ENCODE measurements around the gene EHMT2. TPM values are rescaled to one million over a fixed set of nuclear protein-coding genes. Genes with fewer than 3 reads are reported as not detected.
"Not testable (repeated sequence)": the region's sequence is repeated elsewhere in the genome, so short reads cannot be mapped to it uniquely, and the experiment has no call there.

The EHMT2 gene
- total RNA-seq, 1 donor from 2014 or later, result 76.3 TPM

DNA sequence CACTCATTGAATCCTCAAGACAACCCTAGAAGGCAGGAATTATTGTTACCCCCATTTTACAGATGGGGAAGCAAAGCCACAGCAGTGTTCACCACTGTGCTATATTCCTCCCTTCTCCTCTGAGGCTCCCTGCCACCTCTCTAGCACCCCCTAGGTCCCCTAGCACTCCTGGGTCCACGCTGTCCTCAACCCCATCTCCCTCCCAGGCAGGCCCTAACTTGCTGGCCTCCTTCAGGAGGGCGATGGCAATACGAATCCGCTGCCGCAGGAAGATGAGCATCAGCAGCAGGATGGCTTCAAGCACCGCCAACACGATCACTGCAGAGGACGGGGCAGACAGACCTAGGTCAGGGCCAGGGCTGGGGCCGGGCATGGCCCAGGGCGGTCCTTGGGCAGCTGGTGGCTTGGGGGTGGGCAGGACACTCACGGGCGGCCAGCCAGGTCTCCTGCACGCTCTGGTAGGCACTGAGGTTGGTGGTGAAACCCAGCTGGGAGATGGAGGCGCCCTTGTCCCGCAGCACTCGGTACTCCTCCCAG is 27.0 kb downstream of the EHMT2 start:
- Mint-ChIP-seq H3K4me3 (ENCODE audit: low read depth) (no peak overlapping the region), H3K4me1 (ENCODE audit: low read depth) (peaks cover 2% of the 10 kb centered on the region), H3K27me3 (ENCODE audit: low read depth) (peaks cover 2% of the 10 kb centered on the region), H3K27ac (no peak overlapping the region), H3K36me3 (ENCODE audit: low read depth) (no peaks in the 10 kb centered on the region), H3K9me3 (no peaks in the 10 kb centered on the region)
- intact Hi-C loops (cut with micrococcal nuclease), result no loop called here
- DNase-seq (ENCODE audit: low spot score), result no peak

DNA sequence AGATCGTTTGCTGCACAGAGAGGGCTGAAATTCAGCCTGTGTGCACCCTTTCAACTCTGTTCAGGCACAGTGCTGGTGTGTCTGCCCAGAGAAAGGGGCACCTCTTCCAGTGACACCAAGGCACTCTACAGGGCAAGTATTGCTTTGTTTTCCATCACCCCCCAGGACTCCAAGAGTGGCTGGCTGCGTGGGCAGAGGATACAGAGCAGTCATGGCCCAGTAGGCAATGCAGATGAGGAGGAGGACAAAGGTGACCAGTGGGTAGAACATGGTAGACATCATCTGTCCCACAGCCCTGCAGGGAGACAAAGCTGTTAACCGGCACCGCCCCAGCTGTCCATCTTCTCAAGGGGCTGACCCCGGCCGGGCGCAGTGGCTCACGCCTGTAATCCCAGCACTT is 28.2 kb downstream of the EHMT2 start:
- H3K27ac Mint-ChIP-seq, result no peak overlapping the region
- intact Hi-C loops (cut with micrococcal nuclease), result no loop called here

DNA sequence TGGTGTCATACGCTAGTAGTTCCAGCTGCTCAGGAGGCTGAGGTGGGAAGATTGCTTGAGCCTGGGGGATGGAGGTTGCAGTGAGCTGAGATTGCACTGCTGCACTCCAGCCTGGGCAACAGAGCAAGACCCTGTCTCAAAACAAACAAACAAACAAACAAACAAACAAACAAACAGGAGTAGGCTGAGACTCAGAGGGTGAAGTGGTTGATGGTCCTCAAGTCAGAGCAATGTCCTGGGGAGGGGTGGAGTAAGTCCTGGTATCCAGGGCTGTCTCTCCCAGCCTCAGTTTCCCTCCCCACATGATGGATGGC is 28.9 kb downstream of the EHMT2 start:
- H3K27ac Mint-ChIP-seq; H3K27me3 Mint-ChIP-seq (ENCODE audit: low read depth); H3K4me1 Mint-ChIP-seq (ENCODE audit: low read depth); H3K9me3 Mint-ChIP-seq; DNase-seq (ENCODE audit: low spot score); H3K4me3 Mint-ChIP-seq (ENCODE audit: low read depth); intact Hi-C loops (cut with micrococcal nuclease); H3K36me3 Mint-ChIP-seq (ENCODE audit: low read depth): not testable (repeated sequence)

More for the DNA sequence above, 28.2 kb downstream of the EHMT2 start:
- H3K4me3 Mint-ChIP-seq (ENCODE audit: low read depth), result no peak overlapping the region
- H3K36me3 Mint-ChIP-seq (ENCODE audit: low read depth), result no peaks in the 10 kb centered on the region
- peaks cover 5% of the 10 kb centered on the region for H3K4me1 Mint-ChIP-seq (ENCODE audit: low read depth)
- DNase-seq (ENCODE audit: low spot score), result no peak
- H3K27me3 Mint-ChIP-seq (ENCODE audit: low read depth), result peaks cover 2% of the 10 kb centered on the region
- no peaks in the 10 kb centered on the region for H3K9me3 Mint-ChIP-seq

DNA sequence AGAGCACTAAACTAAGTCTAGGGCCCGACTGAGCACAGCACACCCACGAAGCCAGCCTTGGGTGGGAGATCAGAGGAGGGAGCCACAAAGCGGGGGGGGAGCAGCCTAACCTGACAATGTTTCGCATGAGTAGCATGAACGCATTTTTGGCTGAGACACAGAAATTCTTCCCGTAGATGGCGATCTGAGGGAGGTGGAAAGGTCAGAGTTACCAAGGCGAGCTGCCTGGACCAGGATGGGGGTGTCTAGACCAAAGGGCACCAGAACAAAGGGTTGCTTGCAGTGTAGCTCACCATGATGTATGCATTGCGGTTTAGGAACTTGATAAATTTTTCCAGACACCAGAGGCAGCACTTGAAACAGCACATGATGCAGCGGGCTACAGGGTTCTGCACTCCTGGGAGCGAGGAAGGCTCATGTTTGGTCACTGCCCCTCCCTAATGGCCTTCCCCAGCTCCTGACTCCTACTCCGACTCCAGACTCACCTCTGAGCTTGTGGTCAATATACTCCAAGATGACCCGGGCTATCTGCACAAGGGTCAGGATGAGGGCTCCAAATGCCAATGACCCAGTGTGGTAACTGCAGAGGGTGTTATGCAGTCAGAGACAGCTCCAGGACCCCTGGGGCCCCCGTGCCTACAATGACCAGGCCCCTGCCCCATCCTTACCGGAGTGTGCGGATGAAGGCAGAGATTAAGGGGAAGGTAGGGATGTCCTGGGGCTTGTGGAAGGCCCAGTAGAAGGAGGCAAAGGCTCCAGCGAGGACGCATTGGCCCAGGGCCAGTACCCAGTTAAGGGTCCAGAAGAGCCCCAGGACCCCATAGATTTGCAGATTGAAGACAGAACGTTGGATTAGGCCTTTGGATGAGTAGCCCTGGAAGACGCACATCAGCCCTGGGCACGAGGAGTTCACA is 32.0 kb downstream of the EHMT2 start:
- intact Hi-C loops (cut with micrococcal nuclease), result no loop called here
- no peak for DNase-seq (ENCODE audit: low spot score)
- no peaks in the 10 kb centered on the region for H3K36me3 Mint-ChIP-seq (ENCODE audit: low read depth)
- peak overlapping the region; percentile 38 for H3K4me3 Mint-ChIP-seq (ENCODE audit: low read depth)
- H3K9me3 Mint-ChIP-seq, result no peaks in the 10 kb centered on the region
- H3K4me1 Mint-ChIP-seq (ENCODE audit: low read depth), result peaks cover 13% of the 10 kb centered on the region
- no peaks in the 10 kb centered on the region for H3K27me3 Mint-ChIP-seq (ENCODE audit: low read depth)
- no peak overlapping the region for H3K27ac Mint-ChIP-seq

DNA sequence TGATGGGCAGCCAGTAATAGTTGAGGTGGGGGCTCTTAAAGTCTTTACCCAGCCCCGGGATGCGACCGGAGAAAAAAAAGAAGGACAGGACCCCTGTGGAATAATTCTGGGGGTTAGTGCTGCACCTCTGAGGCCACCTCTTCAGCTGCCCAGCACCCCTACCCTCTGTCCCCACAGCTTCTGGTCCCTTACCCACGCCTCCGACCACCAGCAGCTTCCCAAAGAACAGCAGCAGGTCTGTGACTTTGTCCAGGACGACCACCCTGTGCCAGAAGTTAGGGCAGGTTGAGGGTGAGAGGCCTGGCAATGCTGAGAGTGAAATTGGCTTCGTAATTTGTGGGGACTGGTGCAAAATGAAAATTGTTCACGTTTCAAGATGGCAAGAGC is 32.7 kb downstream of the EHMT2 start:
- DNase-seq (ENCODE audit: low spot score), result no peak
- H3K9me3 Mint-ChIP-seq, result no peaks in the 10 kb centered on the region
- H3K27ac Mint-ChIP-seq, result no peak overlapping the region
- peaks cover 4% of the 10 kb centered on the region for H3K36me3 Mint-ChIP-seq (ENCODE audit: low read depth)
- peak overlapping the region; percentile 38 for H3K4me3 Mint-ChIP-seq (ENCODE audit: low read depth)
- intact Hi-C loops (cut with micrococcal nuclease), result loop anchor here (5.0 kb wide), 1 partner anchor 43 kb away; no protein-coding TSS in a partner anchor
- no peaks in the 10 kb centered on the region for H3K27me3 Mint-ChIP-seq (ENCODE audit: low read depth)
- peaks cover 13% of the 10 kb centered on the region for H3K4me1 Mint-ChIP-seq (ENCODE audit: low read depth)

DNA sequence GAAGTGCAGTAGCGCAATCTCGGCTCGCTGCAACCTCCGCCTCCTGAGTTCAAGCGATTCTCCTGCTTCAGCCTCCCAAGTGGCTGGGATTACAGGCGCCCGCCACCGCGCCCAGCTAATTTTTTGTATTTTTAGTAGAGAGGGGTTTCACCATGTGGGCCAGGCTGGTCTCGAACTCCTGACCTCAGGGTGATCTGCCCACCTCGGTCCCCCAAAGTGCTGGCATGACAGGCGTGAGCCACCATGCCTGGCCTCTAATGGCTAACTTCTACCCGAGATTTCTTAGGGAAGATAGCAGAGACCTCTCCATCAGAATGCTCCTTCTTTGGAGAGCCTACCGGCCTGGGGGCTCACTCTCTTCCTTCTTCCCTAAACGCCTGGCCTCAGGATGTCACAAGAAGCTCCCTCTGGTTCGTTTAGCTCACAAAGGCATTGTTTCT is 33.4 kb downstream of the EHMT2 start:
- Mint-ChIP-seq H3K4me3 (ENCODE audit: low read depth) (peak overlapping the region; percentile 97), H3K4me1 (ENCODE audit: low read depth) (peaks cover 13% of the 10 kb centered on the region), H3K27ac (peak overlapping the region; percentile 93)
- H3K27me3 Mint-ChIP-seq (ENCODE audit: low read depth); H3K9me3 Mint-ChIP-seq; DNase-seq (ENCODE audit: low spot score); H3K36me3 Mint-ChIP-seq (ENCODE audit: low read depth): not testable (repeated sequence)
- intact Hi-C loops (cut with micrococcal nuclease), result loop anchor here (5.0 kb wide), 1 partner anchor 42 kb away; no protein-coding TSS in a partner anchor

DNA sequence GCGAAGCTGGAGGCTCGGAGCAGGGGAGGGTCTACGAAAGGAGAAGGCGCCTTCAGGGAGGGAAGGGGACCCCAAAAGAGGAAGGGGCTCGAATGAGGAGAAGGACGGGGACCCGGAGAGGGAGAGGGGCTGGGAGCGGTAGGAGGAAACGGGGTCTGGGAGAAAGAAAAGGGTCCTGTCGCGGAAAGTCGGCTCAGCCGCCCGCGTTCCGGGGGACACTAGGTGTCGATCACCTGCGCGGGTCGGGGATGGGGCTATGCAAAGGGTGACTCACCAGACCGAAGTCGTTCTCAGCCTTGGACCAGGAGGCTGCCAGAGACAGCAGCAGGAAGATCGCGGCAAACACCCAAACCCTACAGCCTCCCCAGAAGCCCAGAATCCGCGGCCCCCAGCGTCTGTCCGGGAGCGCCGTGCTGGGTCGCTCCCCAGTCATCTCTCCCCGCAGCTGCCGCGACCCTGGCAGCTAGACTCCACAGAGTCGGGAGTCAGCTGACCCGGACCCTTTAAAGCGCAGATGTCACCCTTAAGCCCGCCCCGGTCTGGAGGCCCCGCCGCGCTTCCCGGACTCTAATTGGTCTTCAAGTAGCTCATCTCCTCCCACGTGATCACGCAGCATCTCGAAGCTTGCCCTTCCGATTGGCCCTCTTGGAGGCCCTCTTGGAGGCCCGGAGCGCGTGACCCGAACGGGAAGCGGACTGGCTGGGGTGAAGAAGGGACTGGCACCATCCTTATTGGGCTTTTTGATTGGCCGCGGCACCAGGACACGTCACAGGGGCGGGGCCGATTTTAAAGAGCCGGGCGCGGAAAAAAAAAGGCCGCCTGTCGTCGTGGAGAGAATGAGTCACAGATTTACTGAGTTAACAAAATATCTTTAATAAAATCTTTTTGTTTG is 34.9 kb downstream of the EHMT2 start, which contains the start of gene NEU1:
Gene NEU1, minus strand, starts transcription at position 478 of the 892 bp plus-strand sequence. Its CDS starts 45 bp downstream, at position 433.
- peak; percentile 100 for DNase-seq (ENCODE audit: low spot score)
- Mint-ChIP-seq H3K9me3 (no peaks in the 10 kb centered on the region), H3K4me3 (ENCODE audit: low read depth) (peak within 1 kb of the TSS; percentile 97), H3K4me1 (ENCODE audit: low read depth) (peaks cover 13% of the 10 kb centered on the region), H3K27ac (peak within 1 kb of the TSS; percentile 93), H3K27me3 (ENCODE audit: low read depth) (no peaks in the 10 kb centered on the region), H3K36me3 (ENCODE audit: low read depth) (peaks cover 13% of the 10 kb centered on the region)
- intact Hi-C loops (cut with micrococcal nuclease), result loop anchor here (1.0 to 5.0 kb wide), 5 partner anchors 28 to 242 kb away; partner anchors contain the start of genes EHMT2 and PRRC2A

DNA sequence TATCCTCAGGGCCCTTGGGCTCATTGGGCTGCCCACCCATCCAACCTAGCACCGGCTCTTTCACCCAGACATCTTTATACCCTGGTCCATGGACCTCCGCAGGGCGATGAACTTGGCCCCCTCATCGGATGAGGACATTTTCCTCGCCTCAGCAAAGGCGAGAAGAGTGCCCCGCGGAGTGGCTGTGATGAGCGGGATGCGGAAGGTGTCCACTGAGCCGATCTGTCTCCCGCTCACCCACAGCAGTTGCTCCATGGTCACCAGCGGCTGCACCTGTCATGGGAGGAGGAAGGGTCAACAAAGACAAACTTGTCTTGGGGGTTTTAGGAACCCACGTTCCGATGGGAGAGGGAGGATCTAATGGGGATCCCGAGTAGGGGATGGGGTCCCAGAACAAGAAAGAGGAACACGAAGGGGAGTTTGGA is 35.6 kb downstream of the EHMT2 start:
- H3K4me1 Mint-ChIP-seq (ENCODE audit: low read depth), result peaks cover 13% of the 10 kb centered on the region
- H3K4me3 Mint-ChIP-seq (ENCODE audit: low read depth), result peak overlapping the region; percentile 97
- peaks cover 13% of the 10 kb centered on the region for H3K36me3 Mint-ChIP-seq (ENCODE audit: low read depth)
- peak overlapping the region; percentile 93 for H3K27ac Mint-ChIP-seq
- H3K27me3 Mint-ChIP-seq (ENCODE audit: low read depth), result no peaks in the 10 kb centered on the region
- DNase-seq (ENCODE audit: low spot score), result no peak
- H3K9me3 Mint-ChIP-seq, result no peaks in the 10 kb centered on the region
- intact Hi-C loops (cut with micrococcal nuclease), result loop anchor here (2.0 to 5.0 kb wide), 2 partner anchors 35 to 40 kb away; partner anchors contain the start of gene EHMT2

DNA sequence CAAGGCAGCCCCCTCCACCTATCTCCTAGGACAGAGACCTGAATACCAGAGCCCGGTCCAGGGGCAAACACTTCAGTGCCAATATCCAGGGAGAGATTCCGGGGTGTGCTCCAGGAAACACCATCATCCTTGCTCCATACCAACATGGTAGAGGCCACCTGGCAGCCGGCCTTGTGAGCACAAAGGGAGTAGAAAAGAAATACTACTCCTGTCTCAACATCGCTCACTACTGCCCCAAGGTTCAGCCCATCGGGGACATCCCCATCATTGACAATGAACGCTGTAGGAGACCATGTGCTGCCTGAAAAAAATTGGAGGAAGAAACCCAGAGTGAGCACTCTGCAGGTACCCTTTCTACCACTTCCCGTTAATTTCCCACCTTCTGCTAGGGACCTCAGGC is 36.3 kb downstream of the EHMT2 start:
- H3K4me3 Mint-ChIP-seq (ENCODE audit: low read depth), result peak overlapping the region; percentile 97
- intact Hi-C loops (cut with micrococcal nuclease), result loop anchor here (5.0 kb wide), 1 partner anchor 39 kb away; no protein-coding TSS in a partner anchor
- no peak for DNase-seq (ENCODE audit: low spot score)
- H3K9me3 Mint-ChIP-seq, result no peaks in the 10 kb centered on the region
- H3K27me3 Mint-ChIP-seq (ENCODE audit: low read depth), result no peaks in the 10 kb centered on the region
- H3K36me3 Mint-ChIP-seq (ENCODE audit: low read depth), result peaks cover 13% of the 10 kb centered on the region
- H3K27ac Mint-ChIP-seq, result no peak overlapping the region
- peaks cover 13% of the 10 kb centered on the region for H3K4me1 Mint-ChIP-seq (ENCODE audit: low read depth)

DNA sequence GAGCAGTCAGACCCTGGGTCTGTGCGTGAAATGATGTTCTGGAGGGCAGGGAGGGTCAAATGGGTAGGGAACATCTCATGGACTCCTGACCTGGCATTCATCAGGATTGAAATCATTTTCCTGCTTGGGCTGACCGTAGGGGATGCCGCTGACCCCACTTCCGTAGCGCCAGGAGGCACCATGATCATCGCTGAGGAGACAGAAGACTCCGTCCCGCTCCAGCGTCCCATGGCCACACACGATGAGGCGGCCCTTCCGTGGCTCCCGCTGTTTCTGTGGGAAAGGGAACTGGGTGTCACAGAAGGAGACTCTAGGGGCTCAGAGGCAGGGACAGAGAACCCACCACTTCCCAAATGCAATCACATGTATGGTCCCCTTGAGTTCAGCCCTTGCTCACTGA is 37.1 kb downstream of the EHMT2 start:
- Mint-ChIP-seq H3K4me1 (ENCODE audit: low read depth) (peaks cover 13% of the 10 kb centered on the region), H3K36me3 (ENCODE audit: low read depth) (peaks cover 13% of the 10 kb centered on the region), H3K4me3 (ENCODE audit: low read depth) (no peak overlapping the region), H3K27me3 (ENCODE audit: low read depth) (no peaks in the 10 kb centered on the region), H3K27ac (no peak overlapping the region), H3K9me3 (no peaks in the 10 kb centered on the region)
- intact Hi-C loops (cut with micrococcal nuclease), result loop anchor here (5.0 kb wide), 1 partner anchor 38 kb away; no protein-coding TSS in a partner anchor
- no peak for DNase-seq (ENCODE audit: low spot score)

DNA sequence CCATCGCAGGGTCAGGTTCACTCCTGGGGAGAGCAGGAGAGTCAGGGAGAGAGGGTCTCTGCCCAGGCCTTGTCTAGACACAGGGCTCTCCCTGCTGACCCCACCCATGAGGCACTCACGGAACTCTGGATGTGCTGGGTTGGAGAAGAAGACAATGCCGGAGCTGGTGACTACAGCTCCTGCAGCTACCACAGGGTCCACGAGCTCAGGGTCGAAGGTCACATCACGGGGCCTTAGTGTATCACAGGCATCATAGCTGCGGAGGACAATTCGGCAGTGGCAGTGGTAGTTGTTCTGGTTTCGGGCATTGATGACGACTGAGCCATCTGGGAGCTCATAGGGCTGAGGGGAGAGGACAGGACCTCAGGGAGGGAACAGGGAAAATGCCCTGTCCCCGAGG is 37.6 kb downstream of the EHMT2 start:
- no peaks in the 10 kb centered on the region for H3K27me3 Mint-ChIP-seq (ENCODE audit: low read depth)
- peaks cover 11% of the 10 kb centered on the region for H3K4me1 Mint-ChIP-seq (ENCODE audit: low read depth)
- H3K4me3 Mint-ChIP-seq (ENCODE audit: low read depth), result peak overlapping the region; percentile 6
- DNase-seq (ENCODE audit: low spot score), result no peak
- H3K9me3 Mint-ChIP-seq, result no peaks in the 10 kb centered on the region
- no peak overlapping the region for H3K27ac Mint-ChIP-seq
- intact Hi-C loops (cut with micrococcal nuclease), result loop anchor here (5.0 kb wide), 1 partner anchor 38 kb away; no protein-coding TSS in a partner anchor
- H3K36me3 Mint-ChIP-seq (ENCODE audit: low read depth), result peaks cover 13% of the 10 kb centered on the region

DNA sequence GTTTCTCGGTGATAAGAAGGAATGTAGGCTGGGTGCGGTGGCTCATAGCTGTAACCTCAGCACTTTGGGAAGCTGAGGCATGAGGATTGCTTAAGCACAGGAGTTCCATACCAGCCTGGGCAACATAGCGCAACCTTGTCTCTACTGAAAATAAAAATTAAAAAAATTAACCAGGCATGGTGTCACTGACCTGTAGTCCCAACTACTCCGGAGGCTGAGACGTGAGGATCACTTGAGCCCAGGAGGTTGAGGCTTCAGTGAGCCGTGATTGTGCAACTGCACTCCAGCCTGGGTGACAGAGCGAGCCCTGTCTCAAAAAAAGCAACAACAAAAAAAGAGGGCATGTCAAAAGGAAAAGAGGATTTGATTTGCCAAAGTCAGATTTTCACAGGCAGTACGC is 38.8 kb downstream of the EHMT2 start:
- Mint-ChIP-seq H3K27ac (no peak overlapping the region), H3K4me3 (ENCODE audit: low read depth) (no peak overlapping the region), H3K27me3 (ENCODE audit: low read depth) (no peaks in the 10 kb centered on the region), H3K9me3 (no peaks in the 10 kb centered on the region), H3K36me3 (ENCODE audit: low read depth) (peaks cover 13% of the 10 kb centered on the region), H3K4me1 (ENCODE audit: low read depth) (peaks cover 7% of the 10 kb centered on the region)
- DNase-seq (ENCODE audit: low spot score), result no peak
- intact Hi-C loops (cut with micrococcal nuclease), result no loop called here
